ENCODE measurements around the gene ASTN2. TPM values are rescaled to one million over a fixed set of nuclear protein-coding genes. Genes with fewer than 3 reads are reported as not detected.

ASTN2 gene
- total RNA-seq, 1 donor from 2014 or later: 4.4 TPM

- no peak for DNase-seq (ENCODE audit: low spot score)
Observed at GRCh38 chr9:117303643-117304230, 111.1 kb downstream of the ASTN2 start.

GRCh38 chr9:117302487-117302886 lies 112.4 kb downstream of the ASTN2 start:
- no peak for DNase-seq (ENCODE audit: low spot score)

GRCh38 chr9:117300371-117301110 lies 114.3 kb downstream of the ASTN2 start:
- DNase-seq (ENCODE audit: low spot score): no peak

GRCh38 chr9:117296453-117296852 lies 118.4 kb downstream of the ASTN2 start:
- no peak for DNase-seq (ENCODE audit: low spot score)

- DNase-seq (ENCODE audit: low spot score): no peak
Observed at GRCh38 chr9:117293206-117294114, 121.4 kb downstream of the ASTN2 start.

- no peak for DNase-seq (ENCODE audit: low spot score)
Observed at GRCh38 chr9:117290856-117291622, 123.8 kb downstream of the ASTN2 start.

GRCh38 chr9:117290306-117290840 lies 124.5 kb downstream of the ASTN2 start:
- no peak for DNase-seq (ENCODE audit: low spot score)

GRCh38 chr9:117286245-117286644 lies 128.6 kb downstream of the ASTN2 start:
- DNase-seq (ENCODE audit: low spot score): no peak

- no peak for DNase-seq (ENCODE audit: low spot score)
Observed at GRCh38 chr9:117284414-117284813, 130.4 kb downstream of the ASTN2 start.

- DNase-seq (ENCODE audit: low spot score): no peak
Observed at GRCh38 chr9:117282541-117282940, 132.3 kb downstream of the ASTN2 start.

GRCh38 chr9:117278471-117279035 lies 136.3 kb downstream of the ASTN2 start:
- DNase-seq (ENCODE audit: low spot score): no peak

GRCh38 chr9:117278020-117278419 lies 136.8 kb downstream of the ASTN2 start:
- DNase-seq (ENCODE audit: low spot score): no peak

- DNase-seq (ENCODE audit: low spot score): no peak
Observed at GRCh38 chr9:117276444-117276843, 138.4 kb downstream of the ASTN2 start.

GRCh38 chr9:117273612-117274011 lies 141.2 kb downstream of the ASTN2 start:
- DNase-seq (ENCODE audit: low spot score): no peak

GRCh38 chr9:117268847-117269446 lies 145.9 kb downstream of the ASTN2 start:
- DNase-seq (ENCODE audit: low spot score): no peak

- no peak for DNase-seq (ENCODE audit: low spot score)
Observed at GRCh38 chr9:117266855-117267497, 147.9 kb downstream of the ASTN2 start.

GRCh38 chr9:117265253-117265652 lies 149.6 kb downstream of the ASTN2 start:
- no peak for DNase-seq (ENCODE audit: low spot score)

- no peak for DNase-seq (ENCODE audit: low spot score)
Observed at GRCh38 chr9:117258184-117258866, 156.5 kb downstream of the ASTN2 start.

GRCh38 chr9:117253261-117253660 lies 161.6 kb downstream of the ASTN2 start:
- no peak for DNase-seq (ENCODE audit: low spot score)

All from mucosa of gallbladder (tissue), 1 donor.